Fibroblast of mammary gland (primary cell): ENCODE data around the gene FAM83E.
"Not testable (repeated sequence)": the region's sequence is repeated elsewhere in the genome, so short reads cannot be mapped to it uniquely, and the experiment has no call there.

Experiments
- DNase-seq: peaks from one replicate; pipeline ENCODE4 v3.0.0-alpha.2; 2010; ENCODE audit warnings: low read depth
- H3K4me3 ChIP-seq: 2 replicates; pipeline ENCODE4 v1.5.1; 2011; ENCODE audit warnings: low read depth, mild to moderate bottlenecking, low read length, moderate library complexity; ENCODE audit not compliant: control insufficient read depth
- CTCF ChIP-seq: conservative IDR thresholded peaks from 2 replicates; pipeline ENCODE4 v1.5.1; 2011; ENCODE audit warnings: low read depth, low read length, inconsistent platforms; ENCODE audit not compliant: control insufficient read depth, insufficient read depth

The FAM83E gene

GRCh38 chr19:48658483-48658882, 43.6 kb upstream of the FAM83E start:
- no peak overlapping the region for H3K4me3 ChIP-seq
- TF ChIP-seq CTCF: no peak
- no peak for DNase-seq

DNA sequence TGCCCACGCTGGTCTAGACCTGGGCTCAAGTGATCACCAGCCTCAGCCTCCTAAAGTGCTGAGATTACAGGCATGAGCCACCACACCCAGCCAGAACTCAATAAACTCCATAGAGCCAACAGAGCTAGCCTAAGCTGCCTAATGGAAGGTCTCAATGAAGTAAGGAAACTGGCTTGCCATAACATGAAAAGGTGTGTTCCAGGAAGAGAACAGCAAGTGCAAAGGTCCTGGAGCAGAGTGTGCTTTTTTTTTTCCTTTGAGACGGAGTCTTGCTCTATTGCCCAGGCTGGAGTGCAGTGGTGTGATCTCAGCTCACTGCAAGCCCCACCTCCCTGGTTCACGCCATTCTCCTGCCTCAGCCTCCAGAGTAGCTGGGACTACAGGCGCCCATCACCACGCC, 43.0 kb upstream of the FAM83E start:
- not testable (repeated sequence) for H3K4me3 ChIP-seq, DNase-seq

- TF ChIP-seq CTCF: no peak
- DNase-seq: peak; percentile 96
These were observed 42.1 kb upstream of the FAM83E start for GRCh38 chr19:48656840-48657474.

DNA sequence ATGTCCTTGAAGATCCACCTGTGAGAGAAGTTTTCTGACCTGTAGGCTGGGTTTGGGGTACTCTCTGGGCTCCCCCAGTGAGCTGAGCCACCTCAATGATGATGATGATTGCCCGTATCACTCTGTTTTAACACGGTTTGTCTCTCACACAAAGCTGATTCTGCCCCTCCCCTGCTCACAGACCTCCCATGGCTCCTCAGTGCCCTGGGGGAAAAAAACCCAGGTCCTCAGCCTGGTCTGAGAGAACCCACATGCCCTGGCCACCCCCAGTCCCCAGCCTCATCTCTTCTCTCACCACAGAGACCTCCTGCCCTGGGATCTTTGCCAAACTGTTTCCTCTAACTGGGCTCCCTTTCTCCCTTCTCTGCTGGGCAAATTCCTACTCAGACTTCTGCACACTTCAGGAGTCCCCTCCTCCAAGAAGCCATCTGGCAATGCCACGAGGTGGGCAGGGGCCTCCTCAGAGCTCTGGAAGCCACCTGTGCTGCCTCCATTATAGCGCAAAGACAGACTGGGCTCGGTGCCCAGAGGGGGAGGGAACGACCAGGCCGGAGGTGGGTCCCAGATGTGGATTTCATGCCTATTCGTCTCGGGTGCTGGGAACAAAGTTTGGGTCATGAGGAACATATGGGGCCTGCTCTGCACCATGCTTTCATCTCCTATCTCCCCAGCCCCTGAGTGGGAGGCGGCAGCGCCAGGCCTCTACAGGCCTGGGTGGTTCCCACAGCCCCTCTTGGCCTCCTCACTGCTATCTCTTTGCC, 39.6 kb upstream of the FAM83E start:
- no peak for TF ChIP-seq CTCF
- H3K4me3 ChIP-seq: no peak overlapping the region
- DNase-seq: no peak

More at GRCh38 chr19:48656840-48657474, 42.1 kb upstream of the FAM83E start:
- H3K4me3 ChIP-seq: no peak overlapping the region

GRCh38 chr19:48651683-48652048, 36.8 kb upstream of the FAM83E start:
- no peak overlapping the region for H3K4me3 ChIP-seq
- DNase-seq: no peak
- TF ChIP-seq CTCF: no peak

- H3K4me3 ChIP-seq: no peak overlapping the region
- TF ChIP-seq CTCF: no peak
These were observed 36.3 kb upstream of the FAM83E start for GRCh38 chr19:48650974-48651682.

DNA sequence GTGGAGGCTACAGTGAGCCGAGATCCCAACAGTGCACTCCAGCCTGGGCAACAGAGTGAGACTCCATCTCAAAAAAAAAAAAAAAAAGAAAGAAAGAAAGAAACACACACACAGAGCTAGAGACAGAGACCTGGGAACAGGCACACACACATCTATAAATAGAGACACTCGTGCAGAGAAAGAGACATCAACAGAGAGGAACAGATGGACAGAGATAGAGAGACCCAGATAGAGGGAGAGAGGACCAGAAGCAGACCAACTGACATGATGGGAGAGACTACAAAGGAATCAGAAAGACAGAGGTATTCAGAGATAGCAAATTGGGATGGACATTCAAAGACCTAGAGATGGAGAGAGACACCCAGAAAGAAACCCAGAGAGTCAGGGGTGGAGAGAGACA, 33.3 kb upstream of the FAM83E start:
- no peak for TF ChIP-seq CTCF
- DNase-seq: no peak
- H3K4me3 ChIP-seq: no peak overlapping the region

More at GRCh38 chr19:48650974-48651682, 36.3 kb upstream of the FAM83E start:
- DNase-seq: no peak
